ENCODE data around the gene CPLX3. TPM values are rescaled to one million over a fixed set of nuclear protein-coding genes. Genes with fewer than 3 reads are reported as not detected.

The CPLX3 gene
- total and polyA plus RNA-seq, 2 of the 8 experiments (the other 6 are each of a cell fraction or from before 2014, with no cell fraction given), result 0.17 TPM; not detected in 1

- H4K8ac ChIP-seq (ENCODE audit: extremely low read depth, insufficient read depth, low read length), result no peak overlapping the region
- H4K20me1 ChIP-seq (replicated peaks in 1 of 2; ENCODE audit: control insufficient read depth in 1 of 2, insufficient read depth in 2 of 2, low read length in 2 of 2), result no peaks in the 10 kb centered on the region
- peaks cover 0 to 8% (median 0%) of the 10 kb centered on the region in 4 experiments; a peak in 1 of 8 replicates for H3K36me3 ChIP-seq (ENCODE audit: control insufficient read depth in 2 of 4, insufficient read depth in 4 of 4, low read length in 3 of 4)
- FAIRE-seq (no peak), DNase-seq (ENCODE audit: low read depth in 1 of 2, low spot score in 2 of 2) (no peak)
- no peak overlapping the region for H3K27ac ChIP-seq (ENCODE audit: low read depth, low read length)
- H4K91ac ChIP-seq (replicated peaks; ENCODE audit: insufficient read length, low read length), result no peak overlapping the region
- no peak overlapping the region for H2BK5ac ChIP-seq (ENCODE audit: low read depth, low read length)
- ChIA-PET POLR2A (ENCODE audit: partially characterized antibody) (interaction anchor here (0.6 to 1.7 kb wide), 6 partner anchors 11 to 1090 kb away, joined by 3 to 4 read pairs (median 4); no protein-coding TSS in a partner anchor), CTCF (ENCODE audit: partially characterized antibody) (interaction anchor here (0.6 to 10.2 kb wide), 16 partner anchors 7 to 217 kb away, joined by 3 to 113 read pairs (median 6); no protein-coding TSS in a partner anchor)
- H3K27me3 ChIP-seq (replicated peaks in 1 of 4; ENCODE audit: control insufficient read depth in 3 of 4, extremely low read depth in 1 of 4, insufficient read depth in 3 of 4, low read length in 3 of 4), result no peaks in the 10 kb centered on the region
- H2BK15ac ChIP-seq (ENCODE audit: low read length), result no peak overlapping the region
- H2BK120ac ChIP-seq (replicated peaks; ENCODE audit: low read depth, low read length), result no peak overlapping the region
- H3K79me2 ChIP-seq (ENCODE audit: control insufficient read depth in 1 of 2, insufficient read depth in 2 of 2, low read length in 2 of 2), result no peaks in the 10 kb centered on the region
- peaks cover 0 to 2% (median 1%) of the 10 kb centered on the region in 4 experiments; a peak in 2 of 7 replicates for H3K4me1 ChIP-seq (replicated peaks in 1 of 4; ENCODE audit: control insufficient read depth in 3 of 4, insufficient read depth in 4 of 4, low read length in 3 of 4)
- H2AK5ac ChIP-seq (ENCODE audit: low read depth, low read length), result no peak overlapping the region
- H3K9me3 ChIP-seq (ENCODE audit: insufficient read depth in 2 of 2, low read depth in 1 of 2, low read length in 1 of 2), result no peaks in the 10 kb centered on the region
- no peak overlapping the region for H2BK20ac ChIP-seq (ENCODE audit: low read length)
- H3K4ac ChIP-seq (replicated peaks; ENCODE audit: insufficient read length, low read depth, low read length), result no peak overlapping the region
- H3K23me2 ChIP-seq (ENCODE audit: low read depth, low read length), result no peaks in the 10 kb centered on the region
- WGBS, 2 experiments (ENCODE audit: extremely low coverage in 1 of 2, insufficient coverage in 1 of 2, insufficient read length in 1 of 2, insufficient replicate concordance in 2 of 2, low coverage in 1 of 2, low lambda C conversion rate in 2 of 2, missing lambda C conversion rate in 1 of 2), result 81% methylated on average over 5 of the region's 5 CpGs; no CpG with 5 or more reads in 1 of the 2 experiments
- no peak overlapping the region for H3K4me3 ChIP-seq (ENCODE audit: extremely low read depth in 1 of 4, insufficient read depth in 2 of 4, low read depth in 3 of 4, low read length in 4 of 4)
- H3K4me2 ChIP-seq (ENCODE audit: insufficient read depth in 1 of 2, low read depth in 2 of 2, low read length in 2 of 2), result no peak overlapping the region
- H3K9ac ChIP-seq (replicated peaks in 1 of 4; ENCODE audit: extremely low read depth in 1 of 4, low read depth in 3 of 4, low read length in 3 of 4), result no peak overlapping the region
- no peak overlapping the region for H2BK12ac ChIP-seq (ENCODE audit: low read depth, low read length)
- no peaks in the 10 kb centered on the region for H3K79me1 ChIP-seq (ENCODE audit: low read depth, low read length)
- no peak overlapping the region for H2AFZ ChIP-seq (ENCODE audit: low read length)
- no peak overlapping the region for H3K18ac ChIP-seq (ENCODE audit: extremely low read depth, low read length)
- no peak overlapping the region for H3K23ac ChIP-seq (ENCODE audit: insufficient read length)
- no peak overlapping the region for H3K56ac ChIP-seq (replicated peaks; ENCODE audit: insufficient read length, low read depth, low read length)
- H4K5ac ChIP-seq (ENCODE audit: insufficient read length, low read depth, low read length), result no peak overlapping the region
- no peak overlapping the region for H3K14ac ChIP-seq (ENCODE audit: insufficient read length)
- TF ChIP-seq TAF1 (IDR thresholded peaks at IDR 0.05; ENCODE audit: low read depth, low read length) (no peak), JUND (IDR thresholded peaks at IDR 0.05; ENCODE audit: low read length) (no peak), MAFK (IDR thresholded peaks at IDR 0.05; ENCODE audit: low read depth, low read length) (no peak), TAF7 (optimal IDR thresholded peaks at IDR 0.05; ENCODE audit: borderline replicate concordance, low read depth, low read length) (no peak), SIN3A (conservative IDR thresholded peaks at IDR 0.05 in 1 of 2, IDR thresholded peaks at IDR 0.05 in 1 of 2; ENCODE audit: low read depth in 1 of 2, low read length in 2 of 2) (no peak), BRCA1 (IDR thresholded peaks at IDR 0.05; ENCODE audit: low read depth, low read length) (no peak), YY1 (IDR thresholded peaks at IDR 0.05; ENCODE audit: low read depth, low read length) (no peak), CTCF (IDR thresholded peaks at IDR 0.05; ENCODE audit: control extremely low read depth in 1 of 3, insufficient read depth in 1 of 3, low read depth in 1 of 3, low read length in 3 of 3) (no peak), KDM4A (IDR thresholded peaks at IDR 0.05; ENCODE audit: low read depth, low read length, severe bottlenecking) (no peak), RAD21 (IDR thresholded peaks at IDR 0.05 in 1 of 2, conservative IDR thresholded peaks at IDR 0.05 in 1 of 2; ENCODE audit: low read depth in 2 of 2, low read length in 2 of 2) (no peak)
- TF ChIP-seq, protein P1, sequence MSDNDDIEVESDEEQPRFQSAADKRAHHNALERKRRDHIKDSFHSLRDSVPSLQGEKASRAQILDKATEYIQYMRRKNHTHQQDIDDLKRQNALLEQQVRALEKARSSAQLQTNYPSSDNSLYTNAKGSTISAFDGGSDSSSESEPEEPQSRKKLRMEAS (IDR thresholded peaks at IDR 0.05), result no peak
These were observed 19.1 kb upstream of the CPLX3 start for GRCh38 chr15:74807282-74807681.

All from H1 (cell line).